ENCODE data around the gene TCERG1.

DNA sequence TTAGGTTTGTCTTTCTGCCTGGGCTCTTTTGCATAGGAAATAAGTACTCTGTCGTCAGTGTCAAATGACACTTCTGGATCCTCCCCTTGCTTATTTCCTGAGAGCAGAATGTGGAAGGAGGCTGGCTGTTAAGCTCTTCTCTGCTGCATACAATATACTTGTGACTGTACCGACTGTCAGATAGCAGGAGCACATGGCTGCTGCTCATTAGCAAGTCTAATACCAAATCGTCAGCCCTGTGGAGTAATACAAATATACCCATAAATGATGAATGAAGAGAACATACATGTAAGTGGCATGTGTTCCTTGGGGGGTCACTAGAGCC, 69.0 kb downstream of the TCERG1 start, which contains the start of gene GPR151:
- no peak for TF ChIP-seq POLR2A (IDR thresholded peaks at IDR 0.05; ENCODE audit: borderline replicate concordance, extremely low read depth, insufficient read depth, insufficient read length)
- no peak for TF ChIP-seq ATF3 (IDR thresholded peaks at IDR 0.05)
- TF ChIP-seq CTCF (IDR thresholded peaks at IDR 0.05 in 2 of 3, conservative IDR thresholded peaks at IDR 0.05 in 1 of 3; ENCODE audit: borderline replicate concordance in 1 of 3, insufficient read depth in 1 of 3, low read depth in 2 of 3, low read length in 2 of 3), result no peak
- TF ChIP-seq TCF7L2 (IDR thresholded peaks at IDR 0.05; ENCODE audit: borderline replicate concordance, extremely low read depth, insufficient read depth, insufficient read length), result no peak

Measured in HCT116 (cell line).